ENCODE measurements around the gene LY6G6C. TPM values are rescaled to one million over a fixed set of nuclear protein-coding genes. Genes with fewer than 3 reads are reported as not detected.

LY6G6C gene
- total and polyA plus RNA-seq, 2 of the 13 experiments (the other 11 are each of a cell fraction or from before 2014, with no cell fraction given) = 0.15 TPM; not detected in 1

GRCh38 chr6:31717499-31718222 is 3.9 kb downstream of the LY6G6C start (continued):
- peak; percentile 29; the same call in 1 of the 2 replicates for TF ChIP-seq ZMYM3 (CRISPR knock-in tag; IDR thresholded peaks at IDR 0.05)
- TF ChIP-seq SYNCRIP (IDR thresholded peaks at IDR 0.05; ENCODE audit: insufficient read depth, low read depth, low read length) = no peak
- TF ChIP-seq KDM3A (CRISPR knock-in tag; IDR thresholded peaks at IDR 0.05; ENCODE audit: low read depth) = no peak
- no peak for TF ChIP-seq ZNF430 (CRISPR knock-in tag; IDR thresholded peaks at IDR 0.05)
- no peak for TF ChIP-seq ARNT (IDR thresholded peaks at IDR 0.05)
- TF ChIP-seq KAT8 (CRISPR knock-in tag; IDR thresholded peaks at IDR 0.05) = 0 out of 2 replicates have a peak, but pooled peaks have one; percentile 26
- no peak for TF ChIP-seq ZNF740 (CRISPR knock-in tag; IDR thresholded peaks at IDR 0.05)
- TF ChIP-seq RBM39 (IDR thresholded peaks at IDR 0.05; ENCODE audit: low read depth, low read length, poor library complexity, severe bottlenecking) = no peak
- TF ChIP-seq STAT5B (CRISPR knock-in tag; IDR thresholded peaks at IDR 0.05) = no peak
- no peak for TF ChIP-seq ZNF776 (CRISPR knock-in tag; IDR thresholded peaks at IDR 0.05)
- TF ChIP-seq ZNF619 (CRISPR knock-in tag; IDR thresholded peaks at IDR 0.05) = no peak
- no peak for TF ChIP-seq SNAPC4 (CRISPR knock-in tag; IDR thresholded peaks at IDR 0.05)
- no peak for TF ChIP-seq REXO4 (CRISPR knock-in tag; IDR thresholded peaks at IDR 0.05; ENCODE audit: borderline replicate concordance)
- no peak for TF ChIP-seq CC2D1A (CRISPR knock-in tag; IDR thresholded peaks at IDR 0.05)
- no peak for TF ChIP-seq LRRFIP1 (CRISPR knock-in tag; conservative IDR thresholded peaks at IDR 0.05)
- TF ChIP-seq ZBTB1 (CRISPR knock-in tag; IDR thresholded peaks at IDR 0.05; ENCODE audit: borderline replicate concordance) = no peak
- no peak for TF ChIP-seq JDP2 (CRISPR knock-in tag; IDR thresholded peaks at IDR 0.05; ENCODE audit: borderline replicate concordance)
- no peak for TF ChIP-seq GLI4 (CRISPR knock-in tag; IDR thresholded peaks at IDR 0.05; ENCODE audit: borderline replicate concordance)
- TF ChIP-seq CSRNP1 (CRISPR knock-in tag; IDR thresholded peaks at IDR 0.05) = no peak
- no peak for TF ChIP-seq RELA (CRISPR knock-in tag; IDR thresholded peaks at IDR 0.05)
- TF ChIP-seq SIN3B (IDR thresholded peaks at IDR 0.05; ENCODE audit: low read length) = no peak
- TF ChIP-seq ZKSCAN8 (CRISPR knock-in tag; IDR thresholded peaks at IDR 0.05; ENCODE audit: borderline replicate concordance) = no peak

All from HepG2 (cell line).